Breast epithelium (tissue), 3 donors: ENCODE data around the gene ALOXE3.

ENCODE experiments used
- POLR2A ChIP-seq: fragments of 450-650 bp; IDR thresholded peaks from one replicate; pipeline ENCODE4 v1.6.1; 2016; ENCODE audit warnings: antibody characterized with exemption, mild to moderate bottlenecking, moderate library complexity
- POLR2AphosphoS5 ChIP-seq, 3 donors: sonication (generic); formaldehyde crosslinking; IDR thresholded peaks; one replicate each; pipeline ENCODE4 v1.6.1; 2017; ENCODE audit warnings: antibody characterized with exemption in 3 of 3
- TF ChIP-seq, protein P1 (sequence below), 3 donors: fragments of 450-650 bp; IDR thresholded peaks; one replicate each; pipeline ENCODE4 v1.5.1; 2016 to 2017; ENCODE audit warnings: antibody characterized with exemption in 3 of 3, mild to moderate bottlenecking in 3 of 3, moderate library complexity in 3 of 3

DNA sequence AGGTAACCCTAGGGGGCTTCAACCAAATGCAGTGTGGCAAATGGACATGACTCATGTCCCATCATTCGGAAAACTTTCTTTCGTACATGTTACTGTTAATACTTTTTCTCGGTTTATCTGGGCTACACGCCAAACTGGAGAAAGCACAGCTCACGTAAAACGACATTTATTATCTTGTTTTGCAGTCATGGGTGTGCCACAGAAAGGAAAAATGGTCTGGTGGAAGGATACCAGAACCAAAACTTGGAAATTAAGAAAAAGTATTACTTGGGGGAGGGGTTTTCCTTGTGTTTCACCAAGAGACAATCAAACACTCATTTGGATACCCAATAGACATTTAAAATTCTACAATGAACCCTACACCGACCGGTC is 55.9 kb downstream of the ALOXE3 start:
- TF ChIP-seq, protein P1, sequence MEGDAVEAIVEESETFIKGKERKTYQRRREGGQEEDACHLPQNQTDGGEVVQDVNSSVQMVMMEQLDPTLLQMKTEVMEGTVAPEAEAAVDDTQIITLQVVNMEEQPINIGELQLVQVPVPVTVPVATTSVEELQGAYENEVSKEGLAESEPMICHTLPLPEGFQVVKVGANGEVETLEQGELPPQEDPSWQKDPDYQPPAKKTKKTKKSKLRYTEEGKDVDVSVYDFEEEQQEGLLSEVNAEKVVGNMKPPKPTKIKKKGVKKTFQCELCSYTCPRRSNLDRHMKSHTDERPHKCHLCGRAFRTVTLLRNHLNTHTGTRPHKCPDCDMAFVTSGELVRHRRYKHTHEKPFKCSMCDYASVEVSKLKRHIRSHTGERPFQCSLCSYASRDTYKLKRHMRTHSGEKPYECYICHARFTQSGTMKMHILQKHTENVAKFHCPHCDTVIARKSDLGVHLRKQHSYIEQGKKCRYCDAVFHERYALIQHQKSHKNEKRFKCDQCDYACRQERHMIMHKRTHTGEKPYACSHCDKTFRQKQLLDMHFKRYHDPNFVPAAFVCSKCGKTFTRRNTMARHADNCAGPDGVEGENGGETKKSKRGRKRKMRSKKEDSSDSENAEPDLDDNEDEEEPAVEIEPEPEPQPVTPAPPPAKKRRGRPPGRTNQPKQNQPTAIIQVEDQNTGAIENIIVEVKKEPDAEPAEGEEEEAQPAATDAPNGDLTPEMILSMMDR (IDR thresholded peaks at IDR 0.05) = no peak
- TF ChIP-seq POLR2A = no peak
- no peak for TF ChIP-seq POLR2AphosphoS5 (IDR thresholded peaks at IDR 0.05)
